Activated CD4-positive, CD25-positive, alpha-beta regulatory T cell treated with anti-CD3 and anti-CD28 coated beads, Interleukin-2, amount 50 U/mL, for 72 hours (primary cell): ENCODE results near the gene RREB1.
A peak's percentile ranks its signal among the peaks of the same experiment; 100 is the strongest.

Experiments
- DNase-seq: peaks from one replicate; pipeline ENCODE4 v3.0.0; 2021

The RREB1 gene

DNA sequence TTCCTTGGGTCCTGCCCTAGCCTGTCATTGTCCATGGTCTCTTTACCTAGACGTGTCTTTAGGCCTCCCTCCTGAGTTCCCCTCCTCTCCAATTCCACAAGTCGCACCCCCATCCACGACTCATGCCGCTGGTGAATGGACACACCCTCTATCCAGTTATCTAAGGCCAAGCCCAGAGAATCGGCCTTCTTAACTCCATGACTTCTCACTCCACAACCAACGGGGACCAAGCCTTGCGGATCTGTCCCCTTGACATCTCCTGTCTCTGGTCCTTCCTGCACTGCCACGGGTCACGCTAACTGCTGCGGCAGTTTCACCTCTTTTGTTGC, 7.0 kb upstream of the RREB1 start:
- DNase-seq = no peak

GRCh38 chr6:7101290-7101689, 6.5 kb upstream of the RREB1 start:
- no peak for DNase-seq

- no peak for DNase-seq
These were observed 3.0 kb upstream of the RREB1 start for GRCh38 chr6:7104752-7105151.

- DNase-seq = no peak
These were observed 1.5 kb upstream of the RREB1 start for GRCh38 chr6:7106215-7106751.

DNA sequence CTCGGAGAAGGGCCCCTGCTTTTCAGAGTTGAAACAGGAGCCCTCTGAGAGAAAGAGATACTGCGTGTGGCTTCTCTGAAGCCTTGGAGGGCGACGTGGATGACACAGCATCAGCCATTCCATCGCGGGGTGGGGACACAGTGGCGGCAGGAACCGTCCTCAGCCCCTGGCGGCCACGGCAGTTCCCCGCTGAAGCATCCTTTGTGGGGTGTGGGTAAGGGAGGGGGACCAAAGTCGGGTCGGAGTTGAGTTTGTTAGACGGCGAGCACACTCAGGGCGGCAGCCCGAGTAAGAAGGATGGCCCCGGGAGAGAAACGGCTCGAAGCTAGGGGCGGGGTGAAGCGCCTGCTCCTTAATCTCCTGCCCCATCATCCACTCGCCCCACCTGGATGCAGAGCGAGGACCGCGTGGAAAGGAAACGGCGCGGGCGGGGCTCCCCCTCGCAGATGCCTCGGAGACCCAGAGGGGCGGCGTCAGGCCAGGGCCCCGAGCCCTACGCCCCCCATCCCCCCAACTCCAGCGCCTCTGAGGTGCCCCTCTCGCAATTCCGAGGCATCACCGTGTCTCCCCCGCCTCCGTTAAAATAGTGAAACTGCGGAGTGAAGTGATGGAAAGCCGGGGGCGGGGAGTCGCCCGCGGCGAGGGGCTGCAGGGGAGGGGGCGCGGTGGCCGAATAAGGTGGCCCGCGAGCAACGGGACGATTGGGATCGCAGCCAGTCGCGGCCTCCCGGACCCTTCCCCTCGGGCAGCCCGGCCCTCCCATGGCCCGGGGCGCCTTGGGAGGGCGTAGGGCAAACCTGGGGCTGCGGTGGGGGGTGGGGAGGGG, 796 bp upstream of the RREB1 start:
- peak; percentile 54 for DNase-seq

DNA sequence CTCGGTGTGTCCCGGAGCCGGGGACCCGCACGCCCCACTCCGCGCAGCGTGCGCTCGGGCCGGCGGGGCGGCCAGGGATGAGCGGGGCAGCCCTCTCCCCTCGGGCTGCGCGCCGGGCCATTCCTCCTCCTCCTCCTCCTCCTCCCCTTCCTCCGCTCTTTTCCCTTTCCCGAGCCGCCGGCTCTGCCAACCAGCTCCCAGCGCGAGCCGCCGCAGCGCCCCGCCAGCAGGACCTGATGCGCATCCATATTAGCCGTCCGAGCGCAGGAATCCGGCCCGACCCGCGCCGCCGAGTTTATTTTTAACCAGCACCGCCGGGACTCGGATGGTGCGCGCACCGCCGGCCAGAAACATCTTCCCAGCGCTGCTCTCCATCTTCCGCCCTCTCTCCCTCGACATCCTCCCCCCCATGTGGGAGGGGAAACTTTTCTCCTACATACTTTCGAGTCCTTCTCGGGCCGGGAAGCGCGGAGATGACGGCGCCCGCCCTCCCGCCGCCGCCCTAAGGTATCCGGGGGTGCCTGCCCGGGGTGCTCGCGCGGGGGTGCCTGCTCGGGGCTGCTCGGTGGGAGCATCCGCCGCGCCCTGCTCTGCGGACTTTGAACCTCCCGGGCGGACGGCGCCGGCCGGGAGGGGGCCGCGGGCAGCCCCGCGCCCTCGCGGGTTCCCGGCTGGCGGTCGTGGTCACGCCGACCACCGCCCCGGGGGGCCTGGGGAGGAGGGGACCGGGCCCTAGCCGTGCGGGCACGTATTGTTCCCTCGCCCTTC, 619 bp downstream of the RREB1 start:
- peak; percentile 55 for DNase-seq

GRCh38 chr6:7108964-7109836, 1.4 kb downstream of the RREB1 start:
- peak; percentile 45 for DNase-seq

- DNase-seq = no peak
These were observed 2.5 kb downstream of the RREB1 start for GRCh38 chr6:7110092-7110792.

- no peak for DNase-seq
These were observed 3.4 kb downstream of the RREB1 start for GRCh38 chr6:7111095-7111690.

DNA sequence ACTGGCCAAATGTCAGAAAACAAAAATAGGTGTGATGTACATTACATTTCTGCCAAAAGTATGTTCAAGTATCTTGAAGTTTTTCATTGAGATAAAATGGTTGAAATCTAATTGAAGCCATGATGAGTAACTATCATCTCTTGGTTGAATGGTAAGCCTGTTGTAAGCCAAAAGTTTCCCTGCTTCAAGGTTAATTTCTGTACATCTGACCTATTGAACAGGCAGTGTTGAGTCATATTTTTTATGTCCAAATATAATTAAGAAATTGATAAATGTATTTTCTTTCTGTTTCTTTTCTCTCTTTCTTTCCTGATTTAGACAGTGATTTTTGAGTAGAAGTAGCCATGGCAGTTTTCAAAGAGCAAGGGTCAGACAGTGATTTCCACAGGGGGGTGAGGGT, 4.4 kb downstream of the RREB1 start:
- DNase-seq = no peak

- DNase-seq = no peak
These were observed 5.1 kb downstream of the RREB1 start for GRCh38 chr6:7112741-7113313.

GRCh38 chr6:7114744-7115458, 7.1 kb downstream of the RREB1 start:
- no peak for DNase-seq

DNA sequence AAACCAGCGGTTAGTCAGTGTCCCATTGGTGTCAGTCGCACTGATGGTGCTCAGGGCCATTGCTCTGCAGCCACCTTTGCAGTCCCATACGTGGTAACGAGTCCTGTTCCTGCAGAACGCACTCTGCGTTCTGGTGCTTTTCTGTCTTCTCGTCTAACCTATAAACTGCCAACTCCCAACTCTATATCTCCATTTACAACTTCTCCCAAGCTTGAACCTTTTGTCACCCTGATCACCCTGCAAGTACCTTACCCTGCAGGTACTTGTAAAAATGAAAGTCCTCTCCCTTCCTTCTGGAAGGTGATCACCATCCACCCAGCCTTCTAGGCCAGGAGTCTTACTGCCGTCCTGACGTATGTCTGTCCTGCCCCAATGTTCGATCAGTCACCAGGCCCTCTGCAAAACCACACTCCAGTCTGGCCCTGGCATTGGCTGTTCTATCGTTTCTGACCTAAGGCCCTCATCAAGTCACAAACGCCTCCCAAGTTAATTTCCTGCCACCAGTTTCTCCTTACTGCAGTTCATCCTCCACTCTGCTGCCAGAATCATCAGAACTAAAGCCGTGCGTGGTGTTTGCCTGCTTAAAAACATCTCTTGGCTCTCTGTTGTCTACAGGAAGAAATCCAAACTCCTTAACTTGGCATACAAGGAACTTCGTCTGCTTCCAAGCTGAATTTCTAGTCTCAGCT, 7.9 kb downstream of the RREB1 start:
- DNase-seq = no peak

DNA sequence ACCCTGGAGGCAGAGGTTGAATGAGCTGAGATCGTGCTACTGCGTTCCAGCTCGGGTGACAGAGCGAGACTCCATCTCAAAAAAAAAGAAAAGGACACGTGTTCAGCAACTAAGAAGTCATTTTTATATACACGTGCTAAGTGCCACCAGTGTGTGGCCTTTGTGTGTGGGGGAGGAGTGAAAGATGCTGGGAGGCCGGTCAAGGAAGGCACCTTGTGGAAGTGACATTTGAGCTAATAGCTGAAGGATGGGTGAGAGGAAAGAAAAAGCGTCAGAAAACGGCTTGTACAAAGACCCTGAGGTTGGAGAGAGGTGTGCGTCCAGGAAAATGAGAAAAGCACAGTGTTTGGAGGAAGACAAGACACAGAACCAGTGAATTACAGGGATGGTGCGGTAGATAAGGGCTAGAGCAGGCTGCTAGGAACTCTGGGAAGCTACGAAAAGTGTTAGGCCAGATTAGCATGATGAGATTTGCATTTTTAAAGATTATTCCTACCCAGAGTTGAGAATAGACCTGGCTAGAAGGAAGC, 11.6 kb downstream of the RREB1 start:
- DNase-seq = no peak

- no peak for DNase-seq
These were observed 14.0 kb downstream of the RREB1 start for GRCh38 chr6:7121700-7122241.

DNA sequence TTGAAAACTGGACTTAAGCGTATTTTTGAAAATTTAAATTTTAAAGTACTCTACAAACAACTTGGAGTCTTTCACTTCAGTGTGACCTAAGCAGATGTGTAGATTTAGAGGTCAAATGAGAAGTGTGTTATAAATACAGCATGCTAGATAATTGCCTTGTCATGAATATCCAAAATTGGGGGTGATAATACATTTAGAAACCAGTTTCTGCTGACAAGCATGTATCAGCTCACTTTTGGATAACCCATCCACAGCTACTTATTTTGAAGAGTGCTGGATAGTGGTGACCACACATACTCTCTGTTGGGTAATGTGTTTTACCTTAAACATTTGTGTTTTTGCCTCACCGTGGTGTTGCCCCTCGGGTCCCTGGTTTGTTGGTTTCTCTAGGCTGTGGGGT, 14.9 kb downstream of the RREB1 start:
- DNase-seq = no peak

- no peak for DNase-seq
These were observed 16.4 kb downstream of the RREB1 start for GRCh38 chr6:7124114-7124513.

DNA sequence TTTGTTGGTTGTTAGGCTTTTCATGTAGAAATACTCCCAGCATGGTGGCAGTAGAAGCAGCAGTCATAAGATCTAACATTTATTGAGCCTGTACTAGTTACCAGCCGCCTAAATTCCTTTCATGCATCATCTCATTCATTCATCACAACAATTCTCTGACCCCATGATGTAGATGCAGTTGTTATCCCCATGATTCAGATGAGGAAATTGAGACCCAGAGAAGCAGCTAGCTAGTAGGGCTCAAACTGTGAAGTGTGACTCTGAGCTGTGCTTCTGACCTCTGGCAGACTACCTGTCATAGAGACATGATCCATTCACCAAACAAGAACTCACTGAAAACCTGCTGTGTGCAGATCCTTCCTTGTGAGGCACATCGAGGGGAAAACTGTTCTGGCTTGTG, 16.9 kb downstream of the RREB1 start:
- DNase-seq = no peak

DNA sequence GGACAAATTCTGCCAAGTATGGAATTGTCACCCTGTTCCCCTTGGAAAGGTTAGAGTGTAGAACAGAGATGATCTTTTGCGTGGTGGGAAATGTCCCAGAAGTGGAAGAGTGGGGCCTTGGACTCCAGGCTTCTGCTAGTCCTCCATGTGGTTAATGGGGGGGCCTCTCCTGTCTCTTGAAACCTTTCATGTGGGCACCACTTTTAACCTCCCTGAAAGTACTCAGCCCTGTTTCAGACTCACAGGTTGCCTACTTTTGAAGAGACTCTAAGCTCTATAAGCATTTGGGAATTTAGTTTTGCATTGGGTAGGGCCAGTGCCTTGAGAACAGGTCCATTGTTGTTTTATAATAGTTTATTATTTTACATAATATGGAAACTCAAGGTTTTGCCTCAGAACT, 17.5 kb downstream of the RREB1 start:
- DNase-seq = no peak

- DNase-seq = no peak
These were observed 19.0 kb downstream of the RREB1 start for GRCh38 chr6:7126754-7127153.
